ENCODE data around the gene ERC2. TPM values are rescaled to one million over a fixed set of nuclear protein-coding genes. Genes with fewer than 3 reads are reported as not detected.

Gene ERC2
- total RNA-seq, 1 donor = 0.36 TPM

DNA sequence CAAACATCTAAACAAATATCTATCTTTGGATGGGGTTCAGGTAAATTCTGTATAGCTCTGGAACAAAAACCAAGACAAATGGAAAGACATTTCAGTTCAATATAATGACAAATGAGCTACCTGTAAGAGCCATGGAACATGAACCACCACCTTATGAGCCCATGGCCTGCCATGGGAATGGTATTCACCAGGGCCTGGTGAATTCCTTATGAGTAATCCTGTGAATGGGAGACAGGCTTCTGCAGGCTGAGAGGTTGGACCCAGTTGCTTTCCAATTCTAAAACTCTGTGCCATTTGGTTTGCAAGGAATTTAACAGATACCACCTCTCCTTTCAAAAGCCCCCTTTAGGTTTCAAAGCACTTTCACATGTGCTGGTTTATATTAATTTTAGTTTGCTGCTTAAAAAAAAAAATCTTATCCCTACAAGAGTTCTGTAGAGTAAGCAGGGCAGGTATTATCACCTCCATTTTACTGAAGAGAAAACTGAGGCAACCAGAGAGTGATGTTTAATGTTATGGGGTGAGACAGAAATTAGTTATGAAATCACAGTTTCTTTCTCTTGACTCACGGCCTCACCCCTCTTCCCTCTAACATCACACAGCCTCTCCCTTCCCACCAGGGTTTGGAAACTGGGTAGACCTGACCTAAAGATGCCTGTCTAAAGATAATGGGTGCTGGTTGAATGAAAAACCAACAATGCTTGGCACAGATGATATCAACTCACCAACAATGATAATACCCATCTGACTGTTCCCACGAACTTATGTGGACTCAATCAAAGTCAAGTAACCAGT lies 583.6 kb downstream of the ERC2 start:
- H3K4me1 ChIP-seq (ENCODE audit: insufficient read depth, low read length) = no peaks in the 10 kb centered on the region
- no peaks in the 10 kb centered on the region for H3K36me3 ChIP-seq (ENCODE audit: insufficient read depth, low read length)
- H3K4me2 ChIP-seq (ENCODE audit: insufficient read depth, low read length) = no peak overlapping the region
- DNase-seq (ENCODE audit: insufficient read length, low spot score, missing footprints) = no peak
- no peak overlapping the region for H2AFZ ChIP-seq (ENCODE audit: low read length)
- H3K27ac ChIP-seq (ENCODE audit: low read depth, low read length) = no peak overlapping the region
- no peaks in the 10 kb centered on the region for H3K27me3 ChIP-seq (ENCODE audit: insufficient read depth, low read length)
- TF ChIP-seq, protein P1, sequence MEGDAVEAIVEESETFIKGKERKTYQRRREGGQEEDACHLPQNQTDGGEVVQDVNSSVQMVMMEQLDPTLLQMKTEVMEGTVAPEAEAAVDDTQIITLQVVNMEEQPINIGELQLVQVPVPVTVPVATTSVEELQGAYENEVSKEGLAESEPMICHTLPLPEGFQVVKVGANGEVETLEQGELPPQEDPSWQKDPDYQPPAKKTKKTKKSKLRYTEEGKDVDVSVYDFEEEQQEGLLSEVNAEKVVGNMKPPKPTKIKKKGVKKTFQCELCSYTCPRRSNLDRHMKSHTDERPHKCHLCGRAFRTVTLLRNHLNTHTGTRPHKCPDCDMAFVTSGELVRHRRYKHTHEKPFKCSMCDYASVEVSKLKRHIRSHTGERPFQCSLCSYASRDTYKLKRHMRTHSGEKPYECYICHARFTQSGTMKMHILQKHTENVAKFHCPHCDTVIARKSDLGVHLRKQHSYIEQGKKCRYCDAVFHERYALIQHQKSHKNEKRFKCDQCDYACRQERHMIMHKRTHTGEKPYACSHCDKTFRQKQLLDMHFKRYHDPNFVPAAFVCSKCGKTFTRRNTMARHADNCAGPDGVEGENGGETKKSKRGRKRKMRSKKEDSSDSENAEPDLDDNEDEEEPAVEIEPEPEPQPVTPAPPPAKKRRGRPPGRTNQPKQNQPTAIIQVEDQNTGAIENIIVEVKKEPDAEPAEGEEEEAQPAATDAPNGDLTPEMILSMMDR (IDR thresholded peaks at IDR 0.05; ENCODE audit: extremely low read depth, low read depth, low read length) = no peak
- H3K9me3 ChIP-seq (ENCODE audit: low read depth, low read length) = no peaks in the 10 kb centered on the region
- H3K79me2 ChIP-seq (ENCODE audit: insufficient read depth, low read length) = no peaks in the 10 kb centered on the region
- H3K4me3 ChIP-seq (ENCODE audit: insufficient read depth, low read length) = no peak overlapping the region
- no peaks in the 10 kb centered on the region for H4K20me1 ChIP-seq (ENCODE audit: insufficient read depth, low read length)

DNA sequence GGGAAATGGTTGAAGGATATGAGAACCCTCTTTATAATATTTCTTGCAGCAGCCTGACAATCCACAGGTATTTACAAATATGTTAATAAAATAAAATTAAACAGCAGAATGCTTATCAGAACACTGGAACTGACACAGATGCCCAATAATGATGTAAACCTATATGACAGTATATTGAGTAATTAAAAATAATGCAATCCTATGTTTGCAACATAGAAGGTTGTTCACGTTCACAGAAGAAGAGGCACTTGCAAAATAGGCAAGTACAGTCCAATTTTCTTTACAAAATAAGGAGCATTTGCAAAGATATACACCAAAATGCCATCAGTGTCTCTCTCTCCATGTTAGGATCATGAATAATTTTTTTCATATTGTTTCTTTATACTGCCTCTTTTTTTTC lies 584.2 kb downstream of the ERC2 start:
- TF ChIP-seq, protein P1 (IDR thresholded peaks at IDR 0.05; ENCODE audit: extremely low read depth, low read depth, low read length) = no peak
- no peaks in the 10 kb centered on the region for H3K79me2 ChIP-seq (ENCODE audit: insufficient read depth, low read length)
- no peak overlapping the region for H3K4me2 ChIP-seq (ENCODE audit: insufficient read depth, low read length)
- peaks cover 4% of the 10 kb centered on the region for H3K27me3 ChIP-seq (ENCODE audit: insufficient read depth, low read length)
- no peak overlapping the region for H3K4me3 ChIP-seq (ENCODE audit: insufficient read depth, low read length)
- H3K9me3 ChIP-seq (ENCODE audit: low read depth, low read length) = no peaks in the 10 kb centered on the region
- H3K4me1 ChIP-seq (ENCODE audit: insufficient read depth, low read length) = no peaks in the 10 kb centered on the region
- no peak for DNase-seq (ENCODE audit: insufficient read length, low spot score, missing footprints)
- no peak overlapping the region for H3K27ac ChIP-seq (ENCODE audit: low read depth, low read length)
- no peaks in the 10 kb centered on the region for H4K20me1 ChIP-seq (ENCODE audit: insufficient read depth, low read length)
- H3K36me3 ChIP-seq (ENCODE audit: insufficient read depth, low read length) = no peaks in the 10 kb centered on the region
- no peak overlapping the region for H2AFZ ChIP-seq (ENCODE audit: low read length)

- no peak for DNase-seq (ENCODE audit: insufficient read length, low spot score, missing footprints)
- peaks cover 5% of the 10 kb centered on the region for H3K27me3 ChIP-seq (ENCODE audit: insufficient read depth, low read length)
- no peaks in the 10 kb centered on the region for H3K36me3 ChIP-seq (ENCODE audit: insufficient read depth, low read length)
- no peaks in the 10 kb centered on the region for H3K9me3 ChIP-seq (ENCODE audit: low read depth, low read length)
- H4K20me1 ChIP-seq (ENCODE audit: insufficient read depth, low read length) = no peaks in the 10 kb centered on the region
- no peak overlapping the region for H3K4me2 ChIP-seq (ENCODE audit: insufficient read depth, low read length)
- no peaks in the 10 kb centered on the region for H3K79me2 ChIP-seq (ENCODE audit: insufficient read depth, low read length)
- no peaks in the 10 kb centered on the region for H3K4me1 ChIP-seq (ENCODE audit: insufficient read depth, low read length)
- H2AFZ ChIP-seq (ENCODE audit: low read length) = no peak overlapping the region
- TF ChIP-seq, protein P1 (IDR thresholded peaks at IDR 0.05; ENCODE audit: extremely low read depth, low read depth, low read length) = no peak
- H3K4me3 ChIP-seq (ENCODE audit: insufficient read depth, low read length) = no peak overlapping the region
- H3K27ac ChIP-seq (ENCODE audit: low read depth, low read length) = no peak overlapping the region
These were observed 586.3 kb downstream of the ERC2 start for GRCh38 chr3:55882006-55882405.

DNA sequence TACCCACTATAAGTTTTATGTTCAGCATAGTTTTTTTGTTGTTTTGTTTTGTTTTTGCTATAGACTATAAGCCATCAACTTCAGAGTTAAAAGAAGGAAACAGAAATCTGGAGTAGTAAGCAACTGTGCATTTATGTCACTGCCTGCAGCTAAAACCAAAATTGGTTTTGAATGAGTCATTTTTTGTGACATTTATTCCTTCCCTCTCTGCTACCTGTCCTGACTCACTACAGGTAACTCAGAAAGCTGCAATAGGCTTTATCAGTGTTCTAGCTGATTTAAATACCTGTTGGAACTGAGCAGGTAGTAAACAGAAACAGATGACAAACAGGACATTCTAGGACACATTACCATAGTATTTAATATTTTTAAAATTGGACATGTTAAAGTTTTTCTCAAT lies 587.9 kb downstream of the ERC2 start:
- no peak overlapping the region for H2AFZ ChIP-seq (ENCODE audit: low read length)
- peaks cover 5% of the 10 kb centered on the region for H3K27me3 ChIP-seq (ENCODE audit: insufficient read depth, low read length)
- no peak overlapping the region for H3K4me2 ChIP-seq (ENCODE audit: insufficient read depth, low read length)
- H3K9me3 ChIP-seq (ENCODE audit: low read depth, low read length) = no peaks in the 10 kb centered on the region
- no peak overlapping the region for H3K4me3 ChIP-seq (ENCODE audit: insufficient read depth, low read length)
- no peak for DNase-seq (ENCODE audit: insufficient read length, low spot score, missing footprints)
- H4K20me1 ChIP-seq (ENCODE audit: insufficient read depth, low read length) = no peaks in the 10 kb centered on the region
- no peaks in the 10 kb centered on the region for H3K79me2 ChIP-seq (ENCODE audit: insufficient read depth, low read length)
- H3K36me3 ChIP-seq (ENCODE audit: insufficient read depth, low read length) = no peaks in the 10 kb centered on the region
- no peak overlapping the region for H3K27ac ChIP-seq (ENCODE audit: low read depth, low read length)
- no peaks in the 10 kb centered on the region for H3K4me1 ChIP-seq (ENCODE audit: insufficient read depth, low read length)
- TF ChIP-seq, protein P1 (IDR thresholded peaks at IDR 0.05; ENCODE audit: extremely low read depth, low read depth, low read length) = no peak

Measured in osteoblast (primary cell).